MM.1S (cell line): ENCODE measurements around the gene YWHAG.
"Not testable (repeated sequence)": the region's sequence is repeated elsewhere in the genome, so short reads cannot be mapped to it uniquely, and the experiment has no call there.

Experiments used
- DNase-seq: peaks from one replicate; pipeline ENCODE4 v3.0.0-alpha.2; 2015
- H2AFZ ChIP-seq: fragments of 300-600 bp; sonication (generic); 2 replicates; pipeline ENCODE4 v1.6.0; 2016; ENCODE audit warnings: antibody characterized with exemption, low read length
- H3F3A ChIP-seq: fragments of 300-600 bp; sonication (generic); 2 replicates; pipeline ENCODE4 v1.6.1; 2016; ENCODE audit warnings: mild to moderate bottlenecking, antibody characterized with exemption, low read length, moderate library complexity, mixed read lengths; ENCODE audit not compliant: insufficient read depth
- H3K27ac ChIP-seq: fragments of 300-600 bp; sonication (generic); 2 replicates; pipeline ENCODE4 v1.5.1; 2016; ENCODE audit warnings: mild to moderate bottlenecking, low read length
- H3K27me3 ChIP-seq: fragments of 300-600 bp; sonication (generic); replicated peaks from 2 replicates; pipeline ENCODE4 v1.6.0; 2016; ENCODE audit warnings: low read length; ENCODE audit not compliant: insufficient read depth
- H3K36me3 ChIP-seq: fragments of 300-600 bp; sonication (generic); replicated peaks from 2 replicates; pipeline ENCODE4 v1.6.1; 2016; ENCODE audit warnings: mild to moderate bottlenecking, low read length, mixed read lengths; ENCODE audit not compliant: insufficient read depth
- H3K4me1 ChIP-seq: fragments of 300-600 bp; sonication (generic); 2 replicates; pipeline ENCODE4 v1.6.1; 2016; ENCODE audit warnings: low read length, mixed read lengths
- H3K4me2 ChIP-seq: fragments of 300-600 bp; sonication (generic); 2 replicates; pipeline ENCODE4 v1.6.0; 2016; ENCODE audit warnings: low read depth, low read length
- H3K4me3 ChIP-seq: fragments of 300-600 bp; sonication (generic); 2 replicates; pipeline ENCODE4 v1.5.1; 2016; ENCODE audit warnings: low read length, mixed read lengths
- H3K79me2 ChIP-seq: fragments of 300-600 bp; sonication (generic); 2 replicates; pipeline ENCODE4 v1.6.1; 2016; ENCODE audit warnings: mixed run types, low read length, mixed read lengths
- H3K9ac ChIP-seq: fragments of 300-600 bp; sonication (generic); 2 replicates; pipeline ENCODE4 v1.6.1; 2016; ENCODE audit warnings: low read length, mixed read lengths
- H3K9me2 ChIP-seq: fragments of 300-600 bp; sonication (generic); replicated peaks from 2 replicates; pipeline ENCODE4 v1.6.1; 2016; ENCODE audit warnings: mild to moderate bottlenecking, low read length, mixed read lengths; ENCODE audit not compliant: insufficient read depth
- H3K9me3 ChIP-seq: fragments of 300-600 bp; sonication (generic); replicated peaks from 2 replicates; pipeline ENCODE4 v1.6.1; 2016; ENCODE audit warnings: mild to moderate bottlenecking, low read length, mixed read lengths; ENCODE audit not compliant: insufficient read depth
- H4K20me1 ChIP-seq: fragments of 300-600 bp; sonication (generic); 2 replicates; pipeline ENCODE4 v1.6.1; 2016; ENCODE audit warnings: mild to moderate bottlenecking, low read length, moderate library complexity, mixed read lengths; ENCODE audit not compliant: insufficient read depth
- CTCF ChIP-seq: fragments of 300-600 bp; sonication (generic); IDR thresholded peaks from 2 replicates; pipeline ENCODE4 v1.5.1; 2016; ENCODE audit warnings: antibody characterized with exemption, low read length, mixed read lengths
- EZH2 ChIP-seq: fragments of 300-600 bp; sonication (generic); optimal IDR thresholded peaks from 2 replicates; pipeline ENCODE3; 2017; ENCODE audit warnings: low read depth, mild to moderate bottlenecking, antibody characterized with exemption, low read length, mixed read lengths
- EZH2phosphoT487 ChIP-seq: fragments of 300-600 bp; sonication (generic); IDR thresholded peaks from 2 replicates; pipeline ENCODE4 v1.6.1; 2018; ENCODE audit warnings: antibody characterized with exemption, low read length

The YWHAG gene

GRCh38 chr7:76291351-76292212 is 67.2 kb downstream of the YWHAG start:
- Histone ChIP-seq H2AFZ (peak overlapping the region; percentile 43; the same call in 1 of the 2 replicates), H4K20me1 (no peaks in the 10 kb centered on the region)
- DNase-seq: peak; percentile 69

GRCh38 chr7:76290847-76291350 is 67.9 kb downstream of the YWHAG start:
- not testable (repeated sequence) for H4K20me1 ChIP-seq, H3K9me3 ChIP-seq, H3K4me3 ChIP-seq, H3K36me3 ChIP-seq, H3K79me2 ChIP-seq, H3K27ac ChIP-seq, H3F3A ChIP-seq, DNase-seq, H3K9me2 ChIP-seq, H3K4me2 ChIP-seq, H3K4me1 ChIP-seq, H3K9ac ChIP-seq
- peaks cover 14% of the 10 kb centered on the region for H3K27me3 ChIP-seq
- peak overlapping the region; percentile 43; the same call in 1 of the 2 replicates for H2AFZ ChIP-seq

More at GRCh38 chr7:76291351-76292212, 67.2 kb downstream of the YWHAG start:
- H3K4me3 ChIP-seq: no peak overlapping the region
- TF ChIP-seq EZH2 (no peak), CTCF (peak; percentile 89)
- peaks cover 7% of the 10 kb centered on the region; the same call in 1 of the 2 replicates for H3K27me3 ChIP-seq
- no peaks in the 10 kb centered on the region for H3K9me2 ChIP-seq
- H3K9ac ChIP-seq: no peak overlapping the region
- H3F3A ChIP-seq: no peaks in the 10 kb centered on the region
- peaks cover 8% of the 10 kb centered on the region for H3K4me1 ChIP-seq
- no peak overlapping the region for H3K27ac ChIP-seq
- no peaks in the 10 kb centered on the region for H3K79me2 ChIP-seq
- peak overlapping the region; percentile 39; the same call in 1 of the 2 replicates for H3K4me2 ChIP-seq
- no peaks in the 10 kb centered on the region for H3K9me3 ChIP-seq
- H3K36me3 ChIP-seq: no peaks in the 10 kb centered on the region

- H3K79me2 ChIP-seq: no peaks in the 10 kb centered on the region
- no peak for DNase-seq
- H3K4me2 ChIP-seq: no peak overlapping the region
- no peaks in the 10 kb centered on the region for H3K9me3 ChIP-seq
- H3F3A ChIP-seq: no peaks in the 10 kb centered on the region
- H3K9ac ChIP-seq: no peak overlapping the region
- TF ChIP-seq EZH2phosphoT487: no peak
- TF ChIP-seq CTCF: no peak
- no peak for TF ChIP-seq EZH2
- H3K4me3 ChIP-seq: no peak overlapping the region
- H4K20me1 ChIP-seq: no peaks in the 10 kb centered on the region
- no peaks in the 10 kb centered on the region for H3K9me2 ChIP-seq
- peaks cover 4% of the 10 kb centered on the region for H3K4me1 ChIP-seq
- peaks cover 46% of the 10 kb centered on the region for H3K27me3 ChIP-seq
- H3K36me3 ChIP-seq: no peaks in the 10 kb centered on the region
- H3K27ac ChIP-seq: no peak overlapping the region
- H2AFZ ChIP-seq: no peak overlapping the region
These were observed 71.9 kb downstream of the YWHAG start for GRCh38 chr7:76286842-76287403.
